Measurements from ENCODE around the gene KCNH1. TPM values are rescaled to one million over a fixed set of nuclear protein-coding genes. Genes with fewer than 3 reads are reported as not detected.

KCNH1 gene
- polyA plus RNA-seq, 1 experiment, result 3.5 TPM

GRCh38 chr1:211111351-211111750 is 22.6 kb downstream of the KCNH1 start:
- no peak overlapping the region for H3K4me3 ChIP-seq (ENCODE audit: low read depth, low read length)
- POLR2A ChIA-PET, result no interaction called here
- H3K36me3 ChIP-seq (ENCODE audit: control insufficient read depth, insufficient read depth, low read length), result no peaks in the 10 kb centered on the region
- no peak for DNase-seq (ENCODE audit: low read depth)
- no peak for TF ChIP-seq CTCF (IDR thresholded peaks at IDR 0.05; ENCODE audit: insufficient read depth, low read depth, low read length)
- CTCF ChIA-PET, result no interaction called here
- H3K27me3 ChIP-seq (ENCODE audit: control insufficient read depth, insufficient read depth, low read length), result no peaks in the 10 kb centered on the region

- ChIA-PET CTCF (interaction anchor here (0.9 kb wide), 1 partner anchor 15 kb away, joined by 3 read pairs; no protein-coding TSS in a partner anchor), POLR2A (no interaction called here)
- Histone ChIP-seq H3K4me3 (ENCODE audit: low read depth, low read length) (no peak overlapping the region), H3K36me3 (ENCODE audit: control insufficient read depth, insufficient read depth, low read length) (no peaks in the 10 kb centered on the region), H3K27me3 (ENCODE audit: control insufficient read depth, insufficient read depth, low read length) (no peaks in the 10 kb centered on the region)
- no peak for TF ChIP-seq CTCF (IDR thresholded peaks at IDR 0.05; ENCODE audit: insufficient read depth, low read depth, low read length)
- no peak for DNase-seq (ENCODE audit: low read depth)
These were observed 32.5 kb downstream of the KCNH1 start for GRCh38 chr1:211101481-211101880.

- POLR2A ChIA-PET, result no interaction called here
- H3K36me3 ChIP-seq (ENCODE audit: control insufficient read depth, insufficient read depth, low read length), result no peaks in the 10 kb centered on the region
- DNase-seq (ENCODE audit: low read depth), result no peak
- no peak overlapping the region for H3K4me3 ChIP-seq (ENCODE audit: low read depth, low read length)
- TF ChIP-seq CTCF (IDR thresholded peaks at IDR 0.05; ENCODE audit: insufficient read depth, low read depth, low read length), result no peak
- CTCF ChIA-PET, result no interaction called here
- no peaks in the 10 kb centered on the region for H3K27me3 ChIP-seq (ENCODE audit: control insufficient read depth, insufficient read depth, low read length)
These were observed 34.6 kb downstream of the KCNH1 start for GRCh38 chr1:211099393-211099792.

GRCh38 chr1:211095381-211095780 is 38.6 kb downstream of the KCNH1 start:
- TF ChIP-seq CTCF (IDR thresholded peaks at IDR 0.05; ENCODE audit: insufficient read depth, low read depth, low read length), result no peak
- ChIA-PET POLR2A (no interaction called here), CTCF (no interaction called here)
- Histone ChIP-seq H3K4me3 (ENCODE audit: low read depth, low read length) (no peak overlapping the region), H3K36me3 (ENCODE audit: control insufficient read depth, insufficient read depth, low read length) (no peaks in the 10 kb centered on the region), H3K27me3 (ENCODE audit: control insufficient read depth, insufficient read depth, low read length) (no peaks in the 10 kb centered on the region)
- no peak for DNase-seq (ENCODE audit: low read depth)

GRCh38 chr1:211092955-211093354 is 41.0 kb downstream of the KCNH1 start:
- H3K4me3 ChIP-seq (ENCODE audit: low read depth, low read length), result no peak overlapping the region
- no peak for TF ChIP-seq CTCF (IDR thresholded peaks at IDR 0.05; ENCODE audit: insufficient read depth, low read depth, low read length)
- ChIA-PET POLR2A (no interaction called here), CTCF (no interaction called here)
- no peak for DNase-seq (ENCODE audit: low read depth)
- H3K27me3 ChIP-seq (ENCODE audit: control insufficient read depth, insufficient read depth, low read length), result no peaks in the 10 kb centered on the region
- no peaks in the 10 kb centered on the region for H3K36me3 ChIP-seq (ENCODE audit: control insufficient read depth, insufficient read depth, low read length)

Measured in BJ (cell line).